BE2C (cell line): Measurements from ENCODE around the gene RELL1.

Experiments
- DNase-seq: peaks from one replicate; pipeline ENCODE4 v3.0.0-alpha.2; 2020
- H3K27me3 ChIP-seq: fragments of 250-450 bp; sonication (Bioruptor Pico); 2 replicates; pipeline ENCODE4 v1.5.1; 2020; ENCODE audit warnings: mild to moderate bottlenecking
- H3K36me3 ChIP-seq: fragments of 250-450 bp; sonication (Bioruptor Pico); 2 replicates; pipeline ENCODE4 v1.5.1; 2020; ENCODE audit warnings: mild to moderate bottlenecking
- H3K4me1 ChIP-seq: fragments of 250-450 bp; sonication (Bioruptor Pico); 2 replicates; pipeline ENCODE4 v1.5.1; 2020
- H3K4me3 ChIP-seq: 2 replicates; pipeline ENCODE4 v1.5.1; 2011; ENCODE audit warnings: low read depth, low read length
- H3K9me3 ChIP-seq: fragments of 250-450 bp; sonication (Bioruptor Pico); 2 replicates; pipeline ENCODE4 v1.5.1; 2020
- CTCF ChIP-seq: IDR thresholded peaks from 2 replicates; pipeline ENCODE4 v1.5.1; 2012; ENCODE audit warnings: mild to moderate bottlenecking, low read depth, low read length

RELL1 gene

DNA sequence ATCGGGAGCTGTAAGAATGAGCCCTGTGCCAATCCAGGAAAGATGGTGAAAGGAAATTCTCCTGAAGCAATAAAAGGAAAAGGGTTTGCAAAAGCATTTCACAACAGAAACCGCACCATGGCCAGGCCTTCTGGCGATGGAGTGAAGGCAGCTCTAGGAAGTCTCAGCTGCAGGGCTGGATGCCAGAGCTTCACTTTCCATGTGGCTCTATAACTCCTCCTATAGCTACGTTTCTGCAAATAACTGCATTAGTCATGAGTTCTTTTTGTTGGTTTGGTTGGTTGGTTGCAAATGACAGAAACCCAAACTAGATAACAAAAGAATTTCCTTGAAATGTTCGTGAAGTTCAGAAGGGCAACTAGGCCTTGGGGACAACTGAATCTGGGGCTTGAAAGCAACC is 84.6 kb downstream of the RELL1 start:
- H3K4me1 ChIP-seq = no peaks in the 10 kb centered on the region; the same call in 1 of the 2 replicates
- TF ChIP-seq CTCF = no peak
- H3K4me3 ChIP-seq = no peak overlapping the region
- no peaks in the 10 kb centered on the region for H3K27me3 ChIP-seq
- no peaks in the 10 kb centered on the region for H3K9me3 ChIP-seq
- H3K36me3 ChIP-seq = no peaks in the 10 kb centered on the region
- no peak for DNase-seq

DNA sequence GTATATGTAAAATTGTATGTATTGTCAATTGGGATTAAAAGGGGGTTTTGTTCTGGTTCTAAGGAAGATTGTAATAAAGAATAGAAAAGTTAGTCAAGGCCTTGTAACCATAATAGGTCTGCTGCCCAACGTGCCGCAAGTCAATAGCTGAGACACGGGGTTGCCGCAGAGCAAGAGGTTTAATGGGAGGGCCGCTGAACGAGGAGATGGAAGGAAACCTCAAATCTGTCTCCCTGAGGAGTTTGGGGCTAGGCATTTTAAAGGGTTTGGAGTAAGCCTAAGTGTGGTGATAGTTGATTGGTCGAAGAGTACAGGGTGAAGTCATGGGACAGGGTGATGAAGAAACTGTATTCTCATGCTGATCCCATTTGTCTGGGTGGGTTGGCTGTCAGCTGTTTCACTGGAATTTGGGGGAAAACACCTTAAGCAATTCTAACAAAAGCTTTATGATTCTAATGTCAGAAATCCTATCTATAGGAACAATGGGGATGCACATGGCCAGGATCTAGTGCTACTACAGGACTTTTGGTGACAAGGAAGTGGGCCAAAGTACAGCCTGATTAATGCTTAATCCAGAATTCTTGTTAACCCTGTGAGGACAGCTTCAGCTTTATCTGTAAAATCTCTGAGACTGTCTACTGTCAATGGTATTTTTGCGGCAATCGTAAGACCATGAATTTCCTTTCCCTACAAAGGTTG is 86.9 kb downstream of the RELL1 start:
- Histone ChIP-seq H3K4me1 (no peaks in the 10 kb centered on the region; the same call in 1 of the 2 replicates), H3K4me3 (no peak overlapping the region), H3K27me3 (no peaks in the 10 kb centered on the region), H3K36me3 (no peaks in the 10 kb centered on the region), H3K9me3 (no peaks in the 10 kb centered on the region)
- TF ChIP-seq CTCF = no peak
- DNase-seq = no peak

- H3K4me1 ChIP-seq = no peaks in the 10 kb centered on the region
- H3K4me3 ChIP-seq = no peak overlapping the region
- TF ChIP-seq CTCF = no peak
- no peaks in the 10 kb centered on the region for H3K36me3 ChIP-seq
- no peaks in the 10 kb centered on the region for H3K27me3 ChIP-seq
- DNase-seq = no peak
- H3K9me3 ChIP-seq = no peaks in the 10 kb centered on the region
Observed at GRCh38 chr4:37597034-37597433, 89.1 kb downstream of the RELL1 start.

GRCh38 chr4:37595875-37596680 is 90.1 kb downstream of the RELL1 start:
- Histone ChIP-seq H3K4me1 (no peaks in the 10 kb centered on the region), H3K36me3 (no peaks in the 10 kb centered on the region), H3K9me3 (no peaks in the 10 kb centered on the region), H3K4me3 (no peak overlapping the region), H3K27me3 (no peaks in the 10 kb centered on the region)
- no peak for DNase-seq
- no peak for TF ChIP-seq CTCF

DNA sequence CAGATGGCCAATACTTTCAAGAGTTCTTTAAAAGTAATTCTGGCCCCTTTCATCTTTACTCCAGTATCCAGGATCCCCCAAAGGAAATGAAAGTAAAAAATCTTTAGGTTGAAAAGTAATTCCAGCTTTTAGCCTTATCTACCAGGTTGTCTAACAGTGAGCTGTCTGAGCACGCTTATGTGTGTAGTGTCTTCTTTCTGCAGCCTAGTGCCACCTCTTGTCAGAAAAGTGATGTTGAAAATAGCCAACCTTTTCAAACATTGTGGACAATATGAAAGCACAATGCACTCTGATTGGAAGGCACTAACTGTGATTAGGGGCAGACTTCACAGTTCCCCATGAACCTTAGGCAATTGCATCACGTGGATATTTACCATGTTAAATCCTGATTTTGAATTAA is 92.1 kb downstream of the RELL1 start:
- DNase-seq = no peak
- no peak overlapping the region for H3K4me3 ChIP-seq
- H3K27me3 ChIP-seq = no peaks in the 10 kb centered on the region

More for the DNA sequence above, 92.1 kb downstream of the RELL1 start:
- Histone ChIP-seq H3K4me1 (no peaks in the 10 kb centered on the region), H3K36me3 (no peaks in the 10 kb centered on the region), H3K9me3 (no peaks in the 10 kb centered on the region)
- TF ChIP-seq CTCF = no peak
